Stimulated activated CD8-positive, alpha-beta memory T cell treated with anti-CD3 and anti-CD28 coated beads, Interleukin-2, amount 100 ng/mL, for 48 hours (primary cell): Measurements from ENCODE around the gene STK32B.
"Not testable (repeated sequence)": the region's sequence is repeated elsewhere in the genome, so short reads cannot be mapped to it uniquely, and the experiment has no call there.

ENCODE experiments used
- DNase-seq, 2 donors: peaks; one replicate each; pipeline ENCODE4 v3.0.0-alpha.2; 2020; ENCODE audit warnings: low read depth in 2 of 2

The STK32B gene

GRCh38 chr4:5260121-5260520 lies 208.8 kb downstream of the STK32B start:
- no peak for DNase-seq

GRCh38 chr4:5261866-5262265 lies 210.6 kb downstream of the STK32B start:
- no peak for DNase-seq

GRCh38 chr4:5266991-5267390 lies 215.7 kb downstream of the STK32B start:
- DNase-seq, result no peak

- DNase-seq, result no peak
Observed at GRCh38 chr4:5267408-5267807, 216.1 kb downstream of the STK32B start.

DNA sequence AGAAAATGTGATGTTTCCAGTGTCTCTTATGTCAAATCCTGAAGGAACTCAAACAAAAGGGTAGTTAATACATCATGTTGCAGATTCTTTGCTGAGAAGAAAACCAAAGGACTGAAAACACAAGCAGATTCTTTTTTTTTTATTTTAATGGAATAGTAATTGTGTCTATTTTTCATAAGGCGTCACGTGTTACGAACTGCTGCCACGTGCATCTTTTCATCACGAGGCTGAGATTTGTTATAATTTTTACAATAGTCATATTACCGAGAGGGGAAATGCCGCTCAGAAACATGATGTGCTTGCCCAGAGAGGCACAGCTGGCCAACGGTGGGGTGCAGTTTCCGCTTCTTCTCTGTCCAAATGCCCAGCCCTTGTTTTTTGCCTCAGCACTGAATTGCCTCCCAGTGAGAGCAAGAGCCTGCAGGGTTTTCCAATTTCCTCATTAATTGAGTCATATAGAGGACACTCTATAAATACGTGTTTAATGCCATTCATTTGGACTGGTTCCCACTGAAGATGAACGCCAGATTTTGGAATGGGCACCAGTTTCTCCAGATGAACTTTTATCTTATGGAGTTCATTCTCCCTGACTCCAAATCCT lies 225.3 kb downstream of the STK32B start:
- DNase-seq, result no peak

DNA sequence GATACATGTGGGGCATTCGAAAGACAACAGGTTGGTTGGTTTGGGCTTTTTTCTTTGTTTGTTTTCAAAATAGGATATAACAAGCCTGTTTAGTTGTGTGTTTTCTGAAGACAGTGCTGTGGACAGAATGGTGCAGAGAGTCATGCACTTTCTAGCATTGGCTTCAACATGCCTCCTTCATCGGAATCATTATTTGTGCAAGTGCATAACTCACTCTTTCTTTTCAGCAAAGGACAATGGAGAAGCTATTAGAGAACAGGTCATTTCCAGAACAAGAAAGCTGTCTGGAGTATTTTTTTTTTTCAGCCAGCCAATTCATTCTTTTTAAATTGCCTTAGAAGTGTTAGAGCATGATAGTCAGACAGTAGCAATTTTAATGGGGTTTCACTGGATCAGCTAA lies 225.8 kb downstream of the STK32B start:
- DNase-seq, result no peak

- no peak for DNase-seq
Observed at GRCh38 chr4:5278213-5278612, 226.9 kb downstream of the STK32B start.

DNA sequence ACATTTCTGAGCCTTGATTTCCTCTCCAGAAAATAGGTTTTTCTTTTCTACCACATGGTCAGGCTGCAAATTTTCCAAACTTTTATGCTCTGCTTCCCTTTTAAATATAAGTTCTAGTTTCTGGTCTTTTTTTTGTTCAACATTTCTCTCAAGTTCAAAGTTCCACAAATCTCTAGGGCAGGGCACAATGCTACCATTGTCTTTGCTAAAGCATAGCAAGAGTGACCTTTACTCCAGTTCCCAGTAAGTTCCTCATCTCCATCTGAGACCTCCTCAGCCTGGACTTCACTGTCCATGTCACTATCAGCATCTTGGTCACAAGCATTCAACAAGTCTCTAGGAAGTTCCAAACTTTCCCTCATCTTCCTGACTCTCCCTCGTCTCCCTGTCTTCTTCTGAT lies 228.8 kb downstream of the STK32B start:
- DNase-seq, result not testable (repeated sequence)

DNA sequence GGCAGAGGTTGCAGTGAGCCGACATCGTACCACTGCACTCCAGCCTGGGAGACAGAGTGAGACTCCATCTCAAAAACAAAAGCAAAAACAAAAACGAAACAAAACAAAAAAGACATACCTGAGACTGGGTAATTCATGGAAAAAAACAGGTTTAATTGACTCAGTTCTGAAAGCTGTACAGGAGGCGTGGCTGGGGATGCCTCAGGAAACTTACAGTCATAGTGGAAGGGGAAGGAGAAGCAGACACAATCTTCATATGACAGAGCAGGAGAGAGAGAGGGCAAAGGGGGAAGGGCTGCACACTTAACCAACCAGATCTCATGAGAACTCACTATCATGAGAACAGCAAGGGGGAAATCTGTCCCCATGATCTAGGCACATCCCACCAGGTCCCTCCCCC lies 229.5 kb downstream of the STK32B start:
- peak in 1 of 2 donors; percentile 0 for DNase-seq

DNA sequence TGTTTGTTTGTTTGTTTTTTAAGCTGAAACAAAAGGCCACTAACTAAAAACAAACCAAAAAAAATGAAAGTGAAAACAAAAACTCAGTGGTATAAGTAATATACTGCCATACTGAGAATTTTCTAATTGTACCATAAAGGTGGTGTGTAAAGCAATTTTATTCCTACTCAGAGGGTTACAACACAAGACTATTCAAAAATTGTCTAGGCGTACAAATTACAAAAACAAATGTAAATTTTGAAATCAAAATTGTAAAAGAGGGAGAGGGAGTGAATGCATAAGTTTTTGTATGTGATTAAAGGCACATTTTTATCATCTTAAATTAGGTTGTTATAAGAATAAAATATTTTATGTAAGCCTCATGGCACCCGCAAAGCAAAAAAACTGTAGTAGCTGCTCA lies 232.6 kb downstream of the STK32B start:
- no peak for DNase-seq

- no peak for DNase-seq
Observed at GRCh38 chr4:5284517-5284916, 233.2 kb downstream of the STK32B start.

DNA sequence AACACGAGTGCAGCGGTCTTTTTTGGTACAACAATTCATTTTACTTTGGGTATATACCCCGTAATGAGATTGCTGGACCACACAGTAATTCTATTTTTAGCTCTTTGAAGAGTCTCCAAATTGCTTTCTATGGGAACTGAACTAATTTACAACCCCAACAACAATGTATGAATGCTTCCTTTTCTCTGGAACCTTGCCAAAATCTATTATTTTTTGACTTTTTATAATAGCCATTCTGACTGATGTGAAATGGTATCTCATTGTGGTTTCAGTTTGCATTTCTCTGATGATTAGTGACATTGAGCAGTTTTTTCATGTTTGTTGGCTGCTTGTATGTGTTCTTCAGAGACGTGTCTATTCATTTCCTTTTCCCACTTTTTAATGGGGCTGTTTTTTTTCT lies 240.8 kb downstream of the STK32B start:
- no peak for DNase-seq

GRCh38 chr4:5298000-5298787 lies 246.9 kb downstream of the STK32B start:
- DNase-seq, result not testable (repeated sequence)

- DNase-seq, result no peak
Observed at GRCh38 chr4:5300283-5300682, 249.0 kb downstream of the STK32B start.

GRCh38 chr4:5307928-5308327 lies 256.6 kb downstream of the STK32B start:
- DNase-seq, result no peak

DNA sequence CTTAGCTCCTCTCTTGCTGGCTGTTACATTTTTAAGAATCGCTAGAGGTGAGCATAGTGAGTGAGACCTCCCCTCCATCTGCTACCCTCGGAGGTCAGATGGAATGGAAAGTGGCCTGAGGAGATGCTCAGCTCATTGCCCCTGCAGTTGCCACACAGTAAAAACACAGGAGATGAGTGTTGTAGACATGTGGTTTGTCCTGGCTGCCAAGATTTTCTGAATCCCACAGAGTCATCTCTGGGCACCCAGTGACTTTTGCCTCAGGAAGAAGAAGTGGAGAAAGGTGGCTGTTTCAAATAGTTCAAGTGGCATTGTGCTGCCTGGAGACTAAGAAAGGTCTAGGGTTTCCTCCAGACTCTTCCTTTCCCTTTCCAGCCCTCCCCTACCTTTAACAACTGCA lies 271.0 kb downstream of the STK32B start:
- no peak for DNase-seq

DNA sequence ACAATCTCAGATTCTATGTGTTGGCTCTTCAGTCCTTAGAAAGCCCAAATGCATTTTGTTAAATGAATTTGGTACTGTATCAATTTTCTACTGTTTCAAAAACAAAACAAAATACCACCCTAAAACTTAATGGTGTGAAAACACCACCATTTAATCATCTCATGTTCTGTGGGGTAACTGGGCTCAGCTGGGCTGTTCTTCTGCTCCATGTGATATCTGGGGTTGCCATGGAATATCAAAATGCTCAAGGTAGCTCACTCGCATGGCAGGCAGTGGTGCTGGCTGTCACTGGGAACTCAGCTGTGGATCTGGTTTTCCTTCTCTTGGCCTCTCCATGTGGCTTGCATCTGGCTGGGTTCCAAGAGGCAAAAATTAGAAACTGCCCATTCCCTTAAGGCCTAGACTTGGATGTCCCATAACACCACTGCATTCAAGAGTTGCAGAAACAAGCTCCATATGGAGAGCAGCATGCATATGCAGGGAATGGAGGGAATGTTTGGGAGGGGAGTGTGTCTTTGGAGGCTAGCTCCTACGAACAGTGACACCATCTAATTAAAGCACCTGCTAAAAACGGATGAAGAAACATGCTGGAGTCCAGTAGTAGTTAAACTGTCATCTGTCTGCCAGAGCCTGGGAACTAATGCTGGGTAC lies 279.2 kb downstream of the STK32B start:
- DNase-seq, result no peak

DNA sequence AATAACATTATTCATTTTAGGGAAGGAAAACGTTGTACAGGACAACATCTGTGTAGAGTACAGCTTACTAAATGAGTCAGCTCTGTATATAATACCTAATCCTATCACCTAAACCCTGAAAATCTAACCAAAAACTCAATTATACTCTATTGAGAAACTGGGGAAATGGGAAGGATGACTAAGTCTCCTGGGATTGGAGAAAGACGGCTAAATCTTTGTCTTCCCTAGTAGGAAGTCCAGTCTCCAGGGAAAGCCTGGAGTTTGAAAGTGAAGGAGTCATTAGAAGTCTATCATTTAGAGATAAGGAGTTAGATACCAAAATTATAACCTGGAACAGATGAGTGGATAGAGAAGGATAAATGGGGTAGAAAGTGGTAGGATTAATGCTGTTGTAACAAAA lies 286.5 kb downstream of the STK32B start:
- DNase-seq, result no peak

- no peak for DNase-seq
Observed at GRCh38 chr4:5338531-5338930, 287.3 kb downstream of the STK32B start.

- DNase-seq, result no peak
Observed at GRCh38 chr4:5340991-5341451, 289.7 kb downstream of the STK32B start.

GRCh38 chr4:5341526-5341925 lies 290.2 kb downstream of the STK32B start:
- DNase-seq, result no peak

GRCh38 chr4:5355846-5356245 lies 304.6 kb downstream of the STK32B start:
- no peak for DNase-seq

DNA sequence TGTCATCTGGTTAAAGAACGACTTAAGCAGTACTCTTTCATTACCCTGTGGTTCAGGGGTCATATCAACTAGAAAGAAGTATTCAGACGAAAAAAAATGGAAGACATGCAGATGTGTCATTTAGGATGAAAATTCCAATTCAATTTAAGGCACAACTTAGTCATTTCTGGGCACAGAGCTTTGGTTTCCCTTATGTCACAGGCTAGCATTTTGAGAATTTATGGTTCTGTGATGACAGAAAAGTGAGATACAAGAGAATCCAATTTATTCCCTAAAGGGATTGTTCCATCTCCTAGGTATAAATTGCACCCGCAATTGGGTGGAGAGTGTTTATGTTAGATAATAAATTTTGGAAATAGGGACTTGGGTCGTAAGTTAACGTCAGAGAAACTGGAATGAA lies 306.6 kb downstream of the STK32B start:
- DNase-seq, result no peak
